GM04503 (cell line): Measurements from ENCODE around the gene RFLNA.

Experiments used
- DNase-seq: peaks from one replicate; pipeline ENCODE4 v3.0.0-alpha.2; 2012; ENCODE audit warnings: low read depth

The RFLNA gene

GRCh38 chr12:124294780-124295341, at the start of gene RFLNA:
TSS of gene RFLNA (plus strand) at chr12:124295093. CDS start at chr12:124295430, 337 bp downstream.
- DNase-seq: no peak

- no peak for DNase-seq
Measured at GRCh38 chr12:124247331-124247730, 47.6 kb upstream of the RFLNA start.

- no peak for DNase-seq
Measured at GRCh38 chr12:124248941-124249825, 45.7 kb upstream of the RFLNA start.

GRCh38 chr12:124251186-124251585, 43.7 kb upstream of the RFLNA start:
- DNase-seq: no peak

- no peak for DNase-seq
Measured at GRCh38 chr12:124252964-124253363, 41.9 kb upstream of the RFLNA start.

GRCh38 chr12:124254126-124254525, 40.8 kb upstream of the RFLNA start:
- DNase-seq: no peak

GRCh38 chr12:124259154-124260066, 35.5 kb upstream of the RFLNA start:
- no peak for DNase-seq

DNA sequence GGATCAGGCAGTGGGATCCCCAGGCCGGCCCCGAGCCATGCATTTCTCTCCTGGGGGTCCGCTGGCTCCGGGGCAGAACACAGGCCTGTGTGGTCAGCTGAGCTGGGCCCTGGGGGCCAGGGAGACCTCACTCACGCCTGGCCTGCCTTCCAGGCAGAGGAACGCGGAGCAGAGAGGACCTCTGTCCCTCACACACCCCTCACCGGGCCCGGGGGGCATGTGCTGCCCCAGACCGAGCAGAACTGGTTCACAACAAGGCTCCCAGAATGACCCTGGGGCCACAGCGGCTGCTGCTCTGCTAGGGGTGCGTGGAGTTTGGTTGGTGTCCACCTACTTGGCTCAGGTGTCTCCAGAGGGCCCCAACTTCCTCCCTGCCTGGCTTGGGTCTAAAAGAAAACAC, 33.0 kb upstream of the RFLNA start:
- DNase-seq: no peak

DNA sequence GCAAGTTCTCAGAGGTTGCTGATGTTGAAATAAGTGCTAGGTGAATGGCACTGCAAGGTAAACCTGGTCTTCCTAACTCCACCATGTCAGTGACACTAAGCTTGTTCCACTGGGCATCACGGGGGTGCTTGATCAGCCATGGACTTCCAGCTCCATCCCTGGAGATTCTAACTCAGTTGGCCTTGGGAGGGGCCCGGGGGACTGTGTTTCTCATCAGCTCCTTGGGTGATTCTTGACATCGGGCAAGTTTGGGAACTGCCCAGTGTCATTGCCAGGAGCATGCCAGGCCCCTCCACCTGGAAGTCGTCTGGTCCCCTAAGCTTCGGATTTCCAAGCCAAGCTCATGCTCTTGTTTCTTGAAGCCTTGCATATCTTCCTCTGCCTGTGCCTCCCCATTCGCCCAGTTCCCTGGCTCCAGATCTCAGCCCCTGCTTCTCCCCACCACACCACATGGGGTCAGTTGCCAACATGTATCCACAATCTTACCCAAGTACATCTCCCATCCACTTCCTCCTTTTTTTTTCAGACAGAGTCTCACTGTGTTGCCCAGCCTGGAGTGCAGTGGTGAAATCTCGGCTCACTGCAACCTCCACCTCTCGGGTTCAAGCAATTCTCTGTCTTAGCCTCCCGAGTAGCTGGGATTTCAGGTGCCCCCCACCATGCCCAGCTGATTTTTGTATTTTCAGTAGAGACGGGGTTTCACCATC, 30.7 kb upstream of the RFLNA start:
- DNase-seq: no peak

GRCh38 chr12:124264879-124265278, 30.0 kb upstream of the RFLNA start:
- no peak for DNase-seq

DNA sequence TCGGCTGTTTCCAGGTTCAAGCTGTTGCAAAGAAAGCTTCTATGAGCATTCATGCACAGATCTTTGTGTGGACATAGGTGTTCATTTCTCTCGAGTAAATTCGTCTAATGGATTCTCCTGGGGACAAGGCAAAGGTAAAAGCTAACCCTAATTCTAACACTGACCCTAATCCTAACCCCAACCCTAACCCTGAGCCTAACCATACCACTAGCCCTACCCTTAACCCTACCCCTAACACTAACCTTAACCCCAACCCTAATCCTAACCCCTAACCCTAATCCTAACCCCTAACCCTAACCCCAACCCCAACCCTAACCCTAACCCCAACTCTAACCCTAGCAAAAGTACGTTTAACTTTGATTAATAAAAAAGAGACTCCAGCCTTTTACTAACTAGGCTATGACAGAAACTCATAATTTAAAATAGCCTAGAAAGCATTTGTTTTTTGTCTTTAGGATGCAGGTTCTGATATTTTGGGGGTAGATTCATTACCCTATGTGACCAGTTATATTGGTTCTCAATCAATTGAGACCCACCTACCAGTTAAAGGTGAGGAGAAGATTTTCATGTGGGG, 27.6 kb upstream of the RFLNA start:
- DNase-seq: no peak

DNA sequence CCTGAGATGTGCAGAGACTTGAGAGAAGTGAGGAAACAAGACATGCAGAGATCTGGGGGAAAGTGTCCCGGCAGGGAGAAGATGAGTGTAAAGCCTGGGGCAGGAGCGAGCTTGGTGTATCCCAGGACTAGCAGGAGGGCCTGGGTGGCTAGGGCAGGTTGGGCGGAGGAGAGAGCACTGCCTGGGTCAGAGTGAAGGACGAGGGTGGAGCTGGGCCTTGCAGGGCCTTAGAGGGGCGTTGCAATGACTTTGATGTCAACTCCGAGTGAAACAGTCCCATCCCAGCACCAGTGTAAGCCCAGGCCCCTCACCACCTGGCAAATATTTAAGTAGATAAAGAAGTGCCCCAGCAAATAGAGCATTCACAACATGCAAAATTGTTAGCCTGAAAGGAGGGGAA, 24.2 kb upstream of the RFLNA start:
- no peak for DNase-seq

DNA sequence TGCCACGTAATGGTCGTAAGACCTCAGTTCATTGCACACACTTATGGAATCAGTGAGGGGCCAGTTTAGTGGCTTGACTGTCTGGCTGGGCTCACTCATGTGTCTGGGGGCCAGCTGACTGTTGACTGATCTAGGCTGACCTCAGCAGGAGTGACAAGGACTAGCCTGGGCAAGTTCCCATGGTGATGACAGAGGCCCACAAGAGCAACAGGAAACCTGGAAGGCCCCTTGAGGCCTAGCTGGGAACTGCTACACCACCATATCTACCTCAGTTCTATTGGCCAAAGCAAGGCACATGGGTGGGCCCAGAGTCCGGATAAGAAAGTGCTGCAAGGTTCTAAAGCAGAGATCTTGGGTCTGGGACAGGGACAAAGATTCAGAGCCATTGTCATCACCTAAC, 21.3 kb upstream of the RFLNA start:
- DNase-seq: no peak

DNA sequence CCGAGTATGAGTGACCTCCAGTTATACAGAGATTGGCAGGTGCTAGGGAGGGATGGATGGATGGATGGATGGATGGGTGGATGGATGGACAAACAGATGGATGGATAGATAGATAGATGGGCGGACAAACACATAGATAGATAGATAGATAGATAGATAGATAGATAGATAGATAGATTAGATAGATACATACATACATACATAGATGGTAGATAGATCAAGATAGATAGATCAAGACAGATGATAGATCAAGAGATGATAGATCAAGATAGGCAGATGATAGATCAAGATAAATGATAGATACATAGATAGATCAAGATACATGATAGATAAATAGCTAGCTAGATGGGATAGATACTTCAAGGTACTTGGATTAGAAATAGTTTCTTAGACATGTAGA, 18.6 kb upstream of the RFLNA start:
- no peak for DNase-seq

DNA sequence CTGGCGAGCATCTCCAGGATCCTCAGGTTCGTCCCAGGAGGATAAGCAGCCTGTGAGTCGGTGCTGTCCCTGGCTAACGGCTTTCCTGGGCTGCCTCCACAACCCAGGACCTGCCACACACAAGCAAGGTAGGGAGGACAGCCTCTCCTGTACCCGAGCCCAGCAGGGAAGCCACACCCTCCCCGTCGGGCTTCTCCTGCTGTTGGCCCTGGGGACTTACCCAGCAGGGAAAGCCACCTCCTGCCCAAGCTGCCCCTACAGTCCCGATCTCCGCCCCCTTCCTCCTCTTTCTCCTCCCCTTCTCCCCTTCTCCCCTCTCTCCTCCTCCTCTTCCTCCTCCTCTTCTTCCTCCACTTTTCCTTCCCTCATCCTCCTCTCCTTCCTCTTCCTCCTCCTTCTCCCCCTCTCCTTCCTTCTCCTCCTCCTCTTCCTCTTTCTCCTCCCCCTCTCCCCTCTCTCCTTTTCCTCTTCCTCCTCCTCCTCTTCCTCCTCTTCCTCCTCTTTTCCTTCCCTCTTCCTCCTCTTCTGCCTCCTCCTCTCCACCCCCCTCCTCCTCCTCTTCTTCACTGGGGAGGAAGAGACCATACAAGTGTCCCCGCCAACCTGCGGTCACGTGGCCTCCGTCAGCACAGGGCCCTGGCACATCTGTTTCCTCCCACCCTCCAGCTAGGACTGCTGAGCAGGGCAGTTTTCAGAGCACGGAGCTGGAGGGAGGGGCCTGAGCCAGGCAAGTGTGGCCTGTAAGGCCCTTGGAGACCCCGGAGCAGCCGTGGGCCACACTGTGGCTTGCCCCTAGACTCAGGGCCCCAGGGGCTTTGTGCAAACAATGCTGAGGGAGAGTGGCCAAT, 17.3 kb upstream of the RFLNA start:
- no peak for DNase-seq

GRCh38 chr12:124278389-124279101, 16.3 kb upstream of the RFLNA start:
- DNase-seq: no peak

DNA sequence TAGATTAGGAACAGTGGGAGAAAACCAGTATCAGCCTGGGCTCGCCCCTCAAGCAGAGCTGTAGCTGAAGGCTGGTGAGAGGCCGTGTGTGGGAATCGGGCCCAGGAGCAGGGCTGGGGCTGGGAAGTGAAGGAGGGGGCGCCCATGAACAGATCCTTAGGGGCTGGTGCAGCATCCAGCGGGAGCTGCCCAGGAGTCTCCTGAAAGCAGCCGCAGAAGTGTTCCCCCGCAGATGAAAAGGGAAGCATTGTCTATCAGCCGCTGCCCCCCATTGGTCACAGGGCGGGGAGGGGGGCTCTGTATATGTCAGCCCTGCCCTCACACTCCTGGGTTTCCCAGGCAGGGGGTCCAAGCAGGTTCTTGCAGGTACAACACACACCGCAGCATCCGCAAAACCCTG, 15.6 kb upstream of the RFLNA start:
- DNase-seq: no peak

DNA sequence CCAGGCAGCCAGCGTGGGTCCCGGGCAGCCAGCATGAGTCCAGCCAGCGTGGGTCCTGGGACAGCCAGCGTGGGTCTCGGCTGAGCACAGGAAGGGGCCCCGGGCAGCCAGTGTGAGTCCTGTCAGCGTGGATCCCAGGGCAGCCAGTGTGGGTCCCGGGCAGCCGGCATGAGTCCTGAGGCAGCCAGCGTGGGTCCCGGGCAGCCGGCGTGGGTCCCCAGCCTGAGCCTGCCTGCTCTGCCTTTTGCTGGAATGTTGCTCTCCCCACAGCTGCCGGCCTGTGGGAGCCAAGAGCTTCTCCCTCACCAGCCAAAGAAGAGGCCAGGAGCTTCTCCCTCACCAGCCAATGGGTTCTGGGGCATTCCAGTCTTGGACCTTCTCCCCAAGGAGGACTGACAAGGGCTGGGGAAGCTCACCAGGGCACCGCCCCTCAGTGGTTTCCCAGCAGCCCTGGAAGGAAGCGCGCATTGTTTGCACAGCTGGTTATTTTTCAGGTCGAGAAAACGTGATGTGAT, 15.0 kb upstream of the RFLNA start:
- DNase-seq: no peak

GRCh38 chr12:124281309-124281708, 13.6 kb upstream of the RFLNA start:
- no peak for DNase-seq

GRCh38 chr12:124282287-124282686, 12.6 kb upstream of the RFLNA start:
- DNase-seq: no peak
